NCI-H2029 treated with DMSO at 0.1 percent for 48 hours (cell line): ENCODE results near the gene TUG1.

Experiments
- DNase-seq: peaks from one replicate; lab custom pipeline; 2025; lab: John Stamatoyannopoulos, UW

Gene TUG1

GRCh38 chr22:31001124-31001770 is 32.2 kb downstream of the TUG1 start:
- no peak for DNase-seq

- DNase-seq, result no peak
These were observed 36.5 kb downstream of the TUG1 start for GRCh38 chr22:31005535-31005934.

- DNase-seq, result no peak
These were observed 50.3 kb downstream of the TUG1 start for GRCh38 chr22:31019191-31019930.

GRCh38 chr22:31020334-31020733 is 51.3 kb downstream of the TUG1 start:
- no peak for DNase-seq

- DNase-seq, result no peak
These were observed 53.5 kb downstream of the TUG1 start for GRCh38 chr22:31022516-31022915.
